Measurements from ENCODE around the gene ARHGEF6.

The ARHGEF6 gene

DNA sequence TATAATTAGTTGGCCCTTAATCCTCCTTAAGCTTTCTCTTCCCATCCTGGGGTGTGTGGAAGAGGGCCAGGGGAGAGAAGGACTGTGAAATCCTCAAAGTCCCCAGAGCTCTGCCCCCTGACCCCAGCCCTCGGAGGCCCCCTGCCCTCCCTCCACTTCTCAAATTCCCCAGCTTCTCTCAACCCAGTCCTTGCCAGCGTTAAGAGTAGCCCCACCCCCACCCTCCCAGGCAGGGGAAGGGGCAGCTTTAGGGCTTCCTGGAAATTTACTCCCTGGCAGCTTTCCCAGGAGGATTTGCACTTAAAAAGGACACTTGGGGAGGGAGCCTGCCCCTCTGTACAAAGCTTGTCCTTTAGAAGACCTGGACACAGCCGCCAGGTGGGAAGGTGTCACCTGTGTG, 144.6 kb downstream of the ARHGEF6 start:
- DNase-seq = peak; percentile 92

DNA sequence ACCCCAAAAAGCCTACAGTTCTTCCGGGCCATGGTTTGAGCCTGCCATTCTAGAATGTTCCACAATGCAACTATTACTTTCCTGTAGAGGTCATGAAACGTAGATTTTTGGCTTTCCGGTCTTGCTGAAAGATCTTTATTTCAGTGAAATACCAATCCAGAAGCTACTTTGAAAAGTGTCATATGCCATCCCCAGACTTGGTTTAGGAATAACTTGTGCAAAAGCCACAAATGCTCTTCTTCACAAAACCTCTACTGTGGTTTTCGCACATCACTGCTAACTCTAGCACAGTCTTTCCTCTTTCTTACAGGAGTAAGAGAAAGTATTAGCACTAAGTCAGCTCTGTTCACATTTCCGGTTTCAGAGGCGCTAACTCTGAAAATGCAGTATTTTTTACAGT, 145.5 kb downstream of the ARHGEF6 start:
- DNase-seq = no peak

DNA sequence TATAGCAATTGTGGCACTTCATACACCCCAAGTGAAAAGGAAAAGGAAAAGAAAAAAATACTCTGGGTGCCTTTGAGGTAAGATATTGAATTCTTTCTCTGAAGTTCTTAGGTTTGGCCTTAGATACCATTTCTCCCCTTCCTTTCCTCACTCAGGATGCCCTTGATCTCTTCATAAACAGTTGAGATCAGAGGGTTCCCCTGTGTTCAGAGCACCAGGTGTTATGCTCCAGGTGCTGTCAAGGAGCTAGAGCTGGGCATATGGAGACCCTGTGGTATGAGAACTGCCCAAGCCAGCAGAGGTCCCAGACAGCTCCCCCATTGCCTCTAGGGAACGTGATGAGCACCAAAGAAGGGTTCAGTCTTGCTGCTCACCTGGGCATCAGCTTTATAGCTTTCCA, 149.9 kb downstream of the ARHGEF6 start:
- no peak for DNase-seq

DNA sequence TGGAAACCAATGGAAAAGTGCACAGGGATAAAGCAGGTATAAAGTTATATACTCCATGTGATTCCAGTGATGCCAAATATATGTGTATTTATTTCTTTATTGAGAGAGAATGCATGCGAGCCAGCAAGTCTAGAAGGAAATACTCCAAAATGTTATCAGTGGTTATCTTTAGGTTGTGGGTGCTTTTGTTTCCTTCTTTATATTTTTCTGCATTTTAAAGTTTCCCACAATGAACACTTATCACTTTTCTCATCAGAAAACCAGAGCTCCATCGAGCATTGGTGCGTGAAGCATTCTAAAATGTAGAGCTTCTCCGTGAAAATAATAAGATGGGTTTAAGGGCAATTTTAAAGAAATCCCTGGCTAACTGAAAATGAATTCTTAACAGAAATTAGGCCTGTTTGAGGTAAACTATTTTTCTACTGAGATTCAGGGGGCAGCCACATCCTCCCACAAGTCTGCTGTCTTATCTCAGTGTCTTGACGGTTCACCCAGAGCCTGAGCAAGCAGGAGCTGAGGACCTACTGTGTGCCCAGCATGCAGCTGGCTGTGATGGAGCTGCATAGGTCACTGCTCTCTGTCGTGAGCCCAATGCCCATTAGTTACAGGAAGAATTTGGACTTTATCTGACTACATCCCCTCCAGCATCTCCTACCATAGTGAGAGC, 151.5 kb downstream of the ARHGEF6 start:
- DNase-seq = no peak

DNA sequence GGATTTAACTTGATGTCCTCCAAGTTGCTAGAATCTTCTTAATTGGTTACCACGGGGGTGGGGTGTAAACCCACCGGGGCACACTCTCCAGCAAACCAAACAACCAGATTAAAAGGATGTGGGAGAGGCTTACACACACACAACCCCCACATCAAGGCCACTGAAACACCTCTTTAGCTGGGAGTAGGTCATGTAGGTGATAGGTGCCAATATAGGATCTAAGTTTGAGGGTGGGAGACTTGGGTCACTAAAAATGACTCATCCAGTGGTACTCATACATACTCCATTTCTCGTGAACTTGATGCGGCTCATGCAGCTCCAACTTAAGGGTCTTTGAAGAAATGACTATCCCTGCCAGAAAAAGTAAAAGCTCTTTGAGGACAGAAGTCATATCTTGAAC, 153.3 kb downstream of the ARHGEF6 start:
- DNase-seq = peak; percentile 14

DNA sequence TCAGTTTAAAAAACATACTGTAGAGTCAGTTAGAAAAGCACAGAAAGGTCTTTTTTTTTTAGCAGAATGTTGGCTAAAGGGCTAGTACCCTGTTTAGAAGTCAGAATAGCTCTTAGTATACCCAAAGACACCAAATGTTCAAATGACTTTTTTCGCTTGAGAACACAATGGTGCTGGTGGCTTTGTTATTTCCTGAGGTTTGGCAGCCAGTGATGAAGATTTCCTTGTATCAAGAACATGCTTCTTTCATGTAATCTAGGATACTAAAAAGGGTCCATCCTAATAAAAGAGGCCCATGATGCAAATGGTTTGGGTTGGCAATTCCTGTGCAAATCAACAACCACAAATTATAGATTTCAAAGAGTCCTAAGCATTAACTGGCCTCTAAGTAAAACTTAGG, 153.8 kb downstream of the ARHGEF6 start:
- DNase-seq = no peak

DNA sequence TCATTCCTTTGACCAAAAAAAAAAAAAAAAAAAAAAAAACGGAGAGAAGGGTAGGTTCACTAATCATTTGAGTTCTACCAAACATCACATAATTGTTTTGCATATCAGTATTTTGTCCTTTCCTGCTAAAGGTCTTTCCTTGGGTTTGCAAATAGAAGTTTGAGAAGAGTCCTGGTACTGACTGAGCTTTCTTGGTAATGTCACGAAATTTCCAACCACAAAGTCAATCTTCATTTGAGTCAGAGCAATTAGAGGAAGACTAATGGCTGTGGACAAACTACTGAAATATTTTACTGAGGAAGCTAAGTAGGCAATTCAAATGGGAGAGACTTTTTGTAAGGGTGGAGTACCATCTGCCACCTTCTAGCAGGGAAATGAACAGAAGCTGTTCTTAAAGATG, 154.5 kb downstream of the ARHGEF6 start:
- DNase-seq = peak; percentile 17

DNA sequence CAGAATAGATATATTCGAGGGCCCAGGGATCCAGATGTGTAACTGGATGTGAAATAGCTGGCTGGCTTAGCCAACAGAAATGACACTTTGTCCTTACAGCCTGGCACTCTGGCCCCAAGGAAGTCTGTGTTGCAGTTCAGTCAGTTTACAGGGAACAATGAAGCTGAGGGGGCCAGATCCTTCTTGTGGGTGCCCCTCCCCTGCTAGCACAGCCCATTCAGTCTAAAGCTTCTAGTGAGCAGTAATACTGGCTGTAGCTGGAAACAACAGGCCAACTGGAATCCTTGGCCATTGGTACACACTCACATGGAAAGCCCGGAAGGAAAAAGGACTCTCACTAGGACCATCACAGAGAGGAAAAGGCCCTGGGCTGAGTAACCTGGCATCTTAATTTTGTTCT, 155.5 kb downstream of the ARHGEF6 start:
- peak; percentile 44 for DNase-seq

DNA sequence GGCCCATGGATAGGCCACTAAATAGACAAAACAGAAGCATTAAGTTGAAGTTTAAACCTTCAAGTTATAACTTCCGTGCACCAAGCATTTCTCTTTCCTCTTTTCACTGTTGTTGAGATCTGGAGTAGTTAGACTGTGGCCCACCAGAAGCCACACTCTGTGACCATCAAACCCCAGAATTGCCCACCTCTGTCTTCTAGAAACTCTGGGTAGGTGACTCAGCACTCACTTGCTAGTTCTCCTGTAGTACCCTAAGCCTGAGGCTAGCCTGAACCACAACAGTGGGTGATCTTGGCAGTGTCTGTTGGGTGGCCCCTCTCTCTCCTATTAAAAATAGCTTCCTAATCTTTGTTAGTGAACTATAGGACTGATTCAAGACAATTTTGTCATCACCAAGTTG, 157.3 kb downstream of the ARHGEF6 start:
- no peak for DNase-seq

DNA sequence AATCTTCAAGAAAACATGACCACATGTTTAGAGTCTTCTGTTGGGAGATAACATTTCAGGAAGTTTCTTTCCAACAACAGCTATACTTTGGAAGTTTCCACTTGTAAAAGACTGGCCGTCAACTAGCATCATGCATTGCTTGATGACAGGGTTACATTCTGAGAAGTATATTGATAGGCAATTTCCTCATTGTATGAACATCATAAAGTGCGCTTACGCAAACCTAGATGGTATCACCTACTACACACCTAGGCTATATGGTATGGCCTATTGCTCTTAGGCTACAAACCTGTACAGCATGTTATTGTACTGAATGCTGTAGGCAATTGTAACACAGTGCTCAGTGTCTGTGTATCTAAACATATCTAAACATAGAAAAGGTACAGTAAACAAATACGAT, 158.2 kb downstream of the ARHGEF6 start:
- DNase-seq = no peak

DNA sequence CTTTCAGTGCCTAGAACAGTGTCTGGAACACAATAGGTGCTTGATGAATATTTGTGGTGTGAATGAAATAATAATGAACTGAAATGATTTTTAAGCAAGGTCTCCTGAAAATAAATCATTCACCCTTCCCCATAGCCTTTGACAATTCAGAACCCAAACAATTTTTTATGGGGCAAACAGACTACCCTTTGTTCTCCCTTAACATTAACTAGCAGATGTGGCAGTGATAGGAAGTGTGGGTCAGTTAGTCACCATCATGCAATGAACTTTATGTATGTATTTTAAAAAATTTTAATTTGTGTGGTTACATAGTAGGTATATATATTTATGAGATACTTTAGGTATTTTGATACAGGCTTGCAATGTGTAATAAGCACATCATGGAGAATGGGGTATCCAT, 160.0 kb downstream of the ARHGEF6 start:
- DNase-seq = no peak

DNA sequence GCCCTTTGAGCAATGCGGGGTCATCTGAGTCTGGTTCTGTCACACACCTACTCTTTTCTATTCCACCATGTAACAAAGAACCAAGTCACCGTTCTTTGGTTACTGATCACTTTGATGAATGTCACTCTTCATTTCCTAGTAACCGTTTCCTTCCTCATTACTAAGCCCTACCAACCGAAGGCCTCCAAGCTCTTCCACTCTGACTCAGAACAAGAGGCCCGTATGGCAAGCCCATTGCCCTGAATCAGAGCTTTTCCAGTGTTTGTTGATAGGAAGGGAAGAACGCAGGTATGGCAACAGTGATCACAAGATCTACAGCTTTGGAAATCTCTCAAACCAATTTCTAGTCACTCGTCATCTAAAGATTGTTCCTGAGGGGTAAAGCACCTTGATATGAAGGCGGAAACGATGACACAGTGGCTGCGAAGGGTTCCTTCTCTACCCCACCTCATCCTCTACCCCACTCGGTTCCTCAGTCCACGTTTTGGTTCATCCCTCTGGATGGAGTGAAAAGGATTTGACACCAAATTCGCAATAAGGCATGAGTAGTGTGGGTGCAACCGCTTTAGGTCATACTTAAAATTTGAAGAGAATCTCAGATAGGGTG, 160.7 kb downstream of the ARHGEF6 start:
- no peak for DNase-seq

DNA sequence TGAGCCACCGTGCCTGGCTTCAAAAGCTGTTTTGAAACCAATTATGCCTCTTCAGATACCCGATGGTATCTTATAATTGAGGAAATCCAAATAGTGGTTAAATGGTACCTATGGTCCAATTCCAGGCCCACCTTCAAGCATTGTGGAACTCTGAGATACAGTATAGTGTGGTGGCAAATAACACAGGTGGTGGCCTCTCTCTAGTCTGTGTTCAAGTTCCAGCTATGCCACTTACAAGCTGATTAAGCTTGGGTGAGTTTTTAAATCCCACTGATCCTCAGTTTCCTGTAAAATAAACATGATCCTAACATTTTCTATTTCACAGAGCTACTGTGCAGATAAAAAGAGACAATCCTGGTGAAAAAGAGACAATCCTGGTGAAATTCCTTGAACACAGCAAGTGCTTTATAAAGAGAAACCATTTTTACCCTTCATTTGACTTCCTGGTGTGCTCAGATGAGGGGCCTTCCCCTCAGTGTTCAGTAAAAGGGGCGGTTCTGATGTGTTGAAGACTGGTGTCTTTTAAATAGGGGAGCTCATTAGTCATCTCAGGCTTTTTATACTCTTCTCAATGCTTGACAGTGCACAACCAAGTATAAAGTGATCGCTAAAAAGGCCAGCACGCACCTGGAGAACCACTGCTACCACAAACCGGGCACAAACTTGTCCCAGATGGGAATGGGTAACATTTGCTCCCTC, 163.6 kb downstream of the ARHGEF6 start:
- peak; percentile 28 for DNase-seq

Measured in NCI-H82 (cell line).